Suppressor macrophage treated with lipopolysaccharide for 4 hours (primary cell): ENCODE data around the gene ATF5.

Source experiments
- DNase-seq: peaks from one replicate; pipeline ENCODE4 v3.0.0-alpha.2; 2020

ATF5 gene

GRCh38 chr19:49895566-49896297 lies 33.3 kb upstream of the ATF5 start:
- no peak for DNase-seq

GRCh38 chr19:49896863-49897621 lies 32.0 kb upstream of the ATF5 start, which contains the start of gene IL4I1:
Gene IL4I1 (minus strand): TSS chr19:49896887. CDS start chr19:49896160, 727 bp downstream.
- DNase-seq = peak; percentile 96

GRCh38 chr19:49904136-49904535 lies 24.9 kb upstream of the ATF5 start:
- peak; percentile 88 for DNase-seq

- DNase-seq = no peak
These were observed 22.0 kb upstream of the ATF5 start for GRCh38 chr19:49906879-49907564.

GRCh38 chr19:49907745-49908446 lies 21.1 kb upstream of the ATF5 start:
- DNase-seq = no peak

GRCh38 chr19:49908480-49909420 lies 20.3 kb upstream of the ATF5 start:
- no peak for DNase-seq

GRCh38 chr19:49910179-49910578 lies 18.8 kb upstream of the ATF5 start:
- no peak for DNase-seq

GRCh38 chr19:49911381-49912145 lies 17.4 kb upstream of the ATF5 start:
- peak; percentile 95 for DNase-seq

- no peak for DNase-seq
These were observed 15.9 kb upstream of the ATF5 start for GRCh38 chr19:49912965-49913685.

- DNase-seq = no peak
These were observed 15.3 kb upstream of the ATF5 start for GRCh38 chr19:49913720-49914119.

GRCh38 chr19:49915271-49915670 lies 13.7 kb upstream of the ATF5 start:
- DNase-seq = no peak

GRCh38 chr19:49916839-49917733 lies 11.9 kb upstream of the ATF5 start:
- DNase-seq = peak; percentile 88

- DNase-seq = no peak
These were observed 10.9 kb upstream of the ATF5 start for GRCh38 chr19:49918089-49918488.

- DNase-seq = no peak
These were observed 8.2 kb upstream of the ATF5 start for GRCh38 chr19:49920624-49921363.

- peak; percentile 83 for DNase-seq
These were observed 6.9 kb upstream of the ATF5 start for GRCh38 chr19:49921871-49922795.

GRCh38 chr19:49923055-49924003 lies 5.7 kb upstream of the ATF5 start:
- peak; percentile 82 for DNase-seq
